Calu3 (cell line): ENCODE results near the gene MPZL3. TPM values are rescaled to one million over a fixed set of nuclear protein-coding genes. Genes with fewer than 3 reads are reported as not detected.
"Not testable (repeated sequence)": the region's sequence is repeated elsewhere in the genome, so short reads cannot be mapped to it uniquely, and the experiment has no call there.

Experiments
- BruUV-seq: library from RNA; stranded (reverse); fragments of 400-500 nt; replicated peaks from 2 replicates; lab custom pipeline; 2021; lab: Mats Ljungman, UMichigan
- CTCF ChIA-PET: fragments of 300-600 bp; sonication (Branson Sonifier 250); formaldehyde crosslinking; loops from one replicate; lab custom pipeline; 2022; ENCODE audit warnings: antibody characterized with exemption; lab: Charles Lee
- DNase-seq: peaks from one replicate; pipeline ENCODE4 v3.0.0; 2022
- H3K27ac Mint-ChIP-seq: one replicate; pipeline ENCODE4 v1.8.0; 2022; ENCODE audit warnings: mixed read lengths; ENCODE audit not compliant: unreplicated experiment
- H3K27me3 Mint-ChIP-seq: one replicate; pipeline ENCODE4 v1.8.0; 2022; ENCODE audit warnings: mixed read lengths; ENCODE audit not compliant: unreplicated experiment
- H3K36me3 Mint-ChIP-seq: one replicate; pipeline ENCODE4 v1.8.0; 2022; ENCODE audit warnings: mild to moderate bottlenecking, moderate library complexity, mixed read lengths; ENCODE audit not compliant: insufficient read depth, unreplicated experiment
- H3K4me1 Mint-ChIP-seq: one replicate; pipeline ENCODE4 v1.8.0; 2022; ENCODE audit warnings: mild to moderate bottlenecking, low read depth, mixed read lengths; ENCODE audit not compliant: unreplicated experiment
- H3K4me3 Mint-ChIP-seq: one replicate; pipeline ENCODE4 v1.8.0; 2022; ENCODE audit warnings: mild to moderate bottlenecking, low read depth, moderate library complexity, mixed read lengths; ENCODE audit not compliant: unreplicated experiment
- H3K9me3 Mint-ChIP-seq: one replicate; pipeline ENCODE4 v1.8.0; 2022; ENCODE audit warnings: low read depth, mixed read lengths; ENCODE audit not compliant: unreplicated experiment
- CTCF ChIP-seq: fragments of 200-600 bp; IDR thresholded peaks from one replicate; pipeline ENCODE4 v1.8.0; 2022; ENCODE audit warnings: antibody characterized with exemption; ENCODE audit not compliant: unreplicated experiment
- intact Hi-C: fragments of 100-400 bp; cut with micrococcal nuclease; formaldehyde crosslinking; loops from one replicate; pipeline ENCODE4 v1.10.0; 2022; ENCODE audit not compliant: unreplicated experiment
- total RNA-seq: library from RNA; stranded (reverse); gene quantifications from 2 replicates; pipeline ENCODE4 v1.2.3, GENCODE V29; 2022

Gene MPZL3
- total RNA-seq, 1 experiment from 2014 or later: 5.9 TPM

- Mint-ChIP-seq H3K36me3 (peaks cover 7% of the 10 kb centered on the region), H3K4me3 (no peak overlapping the region), H3K27me3 (no peaks in the 10 kb centered on the region), H3K27ac (no peak overlapping the region), H3K4me1 (peaks cover 15% of the 10 kb centered on the region), H3K9me3 (no peaks in the 10 kb centered on the region)
- no TSS peak for BruUV-seq
- CTCF ChIA-PET: interaction anchor here (0.7 to 1.4 kb wide), 15 partner anchors 18 to 156 kb away, joined by 3 to 20 read pairs (median 5); partner anchors contain the start of genes MPZL2 and MPZL3
- intact Hi-C loops: loop anchor here (1.0 to 5.0 kb wide), 2 partner anchors 93 to 154 kb away; no protein-coding TSS in a partner anchor
- peak; percentile 78 for TF ChIP-seq CTCF
- DNase-seq: peak; percentile 79
Observed at GRCh38 chr11:118198370-118198769, 53.8 kb downstream of the MPZL3 start.

- Mint-ChIP-seq H3K4me1 (peaks cover 15% of the 10 kb centered on the region), H3K27me3 (peaks cover under 1% of the 10 kb centered on the region), H3K27ac (peak overlapping the region; percentile 54), H3K4me3 (no peak overlapping the region), H3K9me3 (no peaks in the 10 kb centered on the region), H3K36me3 (peaks cover 7% of the 10 kb centered on the region)
- BruUV-seq: no TSS peak
- no peak for TF ChIP-seq CTCF
- DNase-seq: peak; percentile 81
- intact Hi-C loops: loop anchor here (2.0 to 5.0 kb wide), 2 partner anchors 46 to 157 kb away; no protein-coding TSS in a partner anchor
- CTCF ChIA-PET: interaction anchor here (1.0 to 1.2 kb wide), 2 partner anchors 96 to 101 kb away, joined by 3 to 4 read pairs; no protein-coding TSS in a partner anchor
Observed at GRCh38 chr11:118194835-118195627, 57.1 kb downstream of the MPZL3 start.

- Mint-ChIP-seq H3K36me3 (peaks cover 7% of the 10 kb centered on the region), H3K9me3 (no peaks in the 10 kb centered on the region), H3K27me3 (peaks cover 11% of the 10 kb centered on the region), H3K4me3 (no peak overlapping the region), H3K4me1 (peaks cover 15% of the 10 kb centered on the region), H3K27ac (no peak overlapping the region)
- TF ChIP-seq CTCF: no peak
- intact Hi-C loops: loop anchor here (2.0 kb wide), 1 partner anchor 47 kb away; no protein-coding TSS in a partner anchor
- no peak for DNase-seq
- CTCF ChIA-PET: no interaction called here
- no TSS peak for BruUV-seq
Observed at GRCh38 chr11:118193910-118194566, 58.1 kb downstream of the MPZL3 start.

GRCh38 chr11:118192817-118193216 lies 59.3 kb downstream of the MPZL3 start:
- Mint-ChIP-seq H3K4me1 (peaks cover 15% of the 10 kb centered on the region), H3K27me3 (peaks cover 13% of the 10 kb centered on the region)
- H3K4me3 Mint-ChIP-seq, intact Hi-C loops, CTCF ChIA-PET, BruUV-seq, DNase-seq, H3K9me3 Mint-ChIP-seq, H3K27ac Mint-ChIP-seq, H3K36me3 Mint-ChIP-seq: not testable (repeated sequence)

GRCh38 chr11:118190942-118191506 lies 61.1 kb downstream of the MPZL3 start:
- BruUV-seq, intact Hi-C loops, DNase-seq, H3K27ac Mint-ChIP-seq, H3K9me3 Mint-ChIP-seq, H3K4me3 Mint-ChIP-seq, CTCF ChIA-PET, H3K36me3 Mint-ChIP-seq: not testable (repeated sequence)
- peaks cover 26% of the 10 kb centered on the region for H3K27me3 Mint-ChIP-seq
- H3K4me1 Mint-ChIP-seq: peaks cover 15% of the 10 kb centered on the region
